HEK293 (cell line): ENCODE results near the gene MOSPD3.
A peak's percentile ranks its signal among the peaks of the same experiment; 100 is the strongest.

Experiments
- CTCF ChIA-PET: fragments of 350-600 bp; formaldehyde crosslinking; extraction: SDS; loops from one replicate; lab custom pipeline; 2021; ENCODE audit warnings: antibody characterized with exemption; lab: Yijun Ruan, JAX
- POLR2A ChIA-PET: fragments of 300-600 bp; formaldehyde crosslinking; extraction: SDS; loops from one replicate; lab custom pipeline; 2020; ENCODE audit warnings: antibody characterized with exemption, inconsistent platforms; lab: Yijun Ruan, JAX
- H3K27ac ChIP-seq: fragments of 200-500 bp; sonication (Bioruptor generic); 2 replicates; pipeline ENCODE4 v1.5.1; 2014; ENCODE audit warnings: low read depth, low read length, control low read depth, inconsistent platforms; ENCODE audit errors: extremely low read depth
- H3K36me3 ChIP-seq, 2 experiments: fragments of 200-500 bp in 1 of 2; sonication (Bioruptor generic) in 1 of 2; 1 replicate in 1 of 2; 2 replicates in 1 of 2; pipeline ENCODE4 v1.5.1; 2014 to 2017; ENCODE audit warnings: inconsistent platforms in 2 of 2, low read length in 2 of 2; ENCODE audit not compliant: control insufficient read depth in 2 of 2, insufficient read depth in 1 of 2
- H3K4me1 ChIP-seq: fragments of 200-500 bp; sonication (Bioruptor generic); 2 replicates; pipeline ENCODE4 v1.5.1; 2014; ENCODE audit warnings: mild to moderate bottlenecking, low read length, inconsistent platforms; ENCODE audit not compliant: control insufficient read depth, insufficient read depth
- H3K4me3 ChIP-seq: 2 replicates; pipeline ENCODE4 v1.5.1; 2011; ENCODE audit warnings: low read depth, mild to moderate bottlenecking, control low read depth, low read length, moderate library complexity
- H3K9me3 ChIP-seq: fragments of 200-500 bp; sonication (Bioruptor generic); 2 replicates; pipeline ENCODE4 v1.5.1; 2014; ENCODE audit warnings: low read depth, low read length, inconsistent platforms; ENCODE audit not compliant: control insufficient read depth, insufficient read depth
- HOXC10 ChIP-seq: sonication (generic); formaldehyde crosslinking; IDR thresholded peaks from 2 replicates; pipeline ENCODE4 v1.8.1; 2023; ENCODE audit warnings: mild to moderate bottlenecking, missing genetic modification reagents
- OSR2 ChIP-seq: fragments of 450-650 bp; formaldehyde crosslinking; IDR thresholded peaks from 2 replicates; pipeline ENCODE4 v1.5.1; 2016; ENCODE audit warnings: missing biosample characterization, missing genetic modification characterization
- OVOL3 ChIP-seq: fragments of 450-650 bp; formaldehyde crosslinking; IDR thresholded peaks from 2 replicates; pipeline ENCODE4 v1.5.1; 2016; ENCODE audit warnings: missing biosample characterization, missing genetic modification characterization
- PRDM1 ChIP-seq: fragments of 450-650 bp; formaldehyde crosslinking; IDR thresholded peaks from 2 replicates; pipeline ENCODE4; 2016; ENCODE audit warnings: missing biosample characterization, missing genetic modification characterization
- RBAK ChIP-seq: fragments of 450-650 bp; formaldehyde crosslinking; IDR thresholded peaks from 2 replicates; pipeline ENCODE4 v1.5.1; 2016; ENCODE audit warnings: missing biosample characterization, missing genetic modification characterization
- SCRT1 ChIP-seq: fragments of 450-650 bp; formaldehyde crosslinking; IDR thresholded peaks from 2 replicates; pipeline ENCODE4 v1.5.1; 2016; ENCODE audit warnings: missing biosample characterization, missing genetic modification characterization, borderline replicate concordance
- SP7 ChIP-seq: fragments of 450-650 bp; formaldehyde crosslinking; IDR thresholded peaks from 2 replicates; pipeline ENCODE4 v1.5.1; 2016; ENCODE audit warnings: missing biosample characterization, missing genetic modification characterization
- TCF7L2 ChIP-seq: IDR thresholded peaks from 2 replicates; pipeline ENCODE4 v1.6.1; 2011; ENCODE audit warnings: low read depth, mild to moderate bottlenecking, inconsistent platforms, low read length, moderate library complexity, borderline replicate concordance
- WT1 ChIP-seq: fragments of 450-650 bp; formaldehyde crosslinking; IDR thresholded peaks from 2 replicates; pipeline ENCODE4 v1.5.1; 2016; ENCODE audit warnings: missing biosample characterization, missing genetic modification characterization
- ZBTB1 ChIP-seq: fragments of 450-650 bp; formaldehyde crosslinking; IDR thresholded peaks from 2 replicates; pipeline ENCODE4 v1.5.1; 2016; ENCODE audit warnings: missing biosample characterization, missing genetic modification characterization
- ZBTB48 ChIP-seq: fragments of 450-650 bp; formaldehyde crosslinking; IDR thresholded peaks from 2 replicates; pipeline ENCODE4 v1.5.1; 2016; ENCODE audit warnings: missing biosample characterization, missing genetic modification characterization
- ZFP41 ChIP-seq: fragments of 450-650 bp; formaldehyde crosslinking; IDR thresholded peaks from 2 replicates; pipeline ENCODE4 v1.5.1; 2016; ENCODE audit warnings: missing biosample characterization, missing genetic modification characterization, borderline replicate concordance
- ZNF146 ChIP-seq: fragments of 450-650 bp; formaldehyde crosslinking; IDR thresholded peaks from 2 replicates; pipeline ENCODE4 v1.5.1; 2016; ENCODE audit warnings: missing biosample characterization, missing genetic modification characterization
- ZNF155 ChIP-seq: fragments of 450-650 bp; formaldehyde crosslinking; IDR thresholded peaks from 2 replicates; pipeline ENCODE4 v1.5.1; 2016; ENCODE audit warnings: missing biosample characterization, missing genetic modification characterization
- ZNF174 ChIP-seq: fragments of 450-650 bp; formaldehyde crosslinking; IDR thresholded peaks from 2 replicates; pipeline ENCODE4 v1.5.0; 2017; ENCODE audit warnings: missing biosample characterization, mild to moderate bottlenecking, missing genetic modification characterization
- ZNF221 ChIP-seq: fragments of 450-650 bp; formaldehyde crosslinking; IDR thresholded peaks from 2 replicates; pipeline ENCODE4 v1.5.1; 2017; ENCODE audit warnings: missing biosample characterization, missing genetic modification characterization, borderline replicate concordance
- ZNF48 ChIP-seq: fragments of 450-650 bp; formaldehyde crosslinking; IDR thresholded peaks from 2 replicates; pipeline ENCODE4 v1.5.1; 2016; ENCODE audit warnings: missing biosample characterization, missing genetic modification characterization
- ZNF501 ChIP-seq: fragments of 450-650 bp; formaldehyde crosslinking; IDR thresholded peaks from 2 replicates; pipeline ENCODE4 v1.5.1; 2016; ENCODE audit warnings: missing biosample characterization, missing genetic modification characterization
- ZNF561 ChIP-seq: fragments of 450-650 bp; IDR thresholded peaks from 2 replicates; pipeline ENCODE4 v1.5.1; 2018; ENCODE audit warnings: missing biosample characterization, missing genetic modification characterization, borderline replicate concordance
- ZNF701 ChIP-seq: fragments of 450-650 bp; formaldehyde crosslinking; IDR thresholded peaks from 2 replicates; pipeline ENCODE4 v1.5.1; 2016; ENCODE audit warnings: missing biosample characterization, missing genetic modification characterization
- ZNF747 ChIP-seq: fragments of 450-650 bp; formaldehyde crosslinking; IDR thresholded peaks from 2 replicates; pipeline ENCODE4 v1.5.1; 2016; ENCODE audit warnings: missing biosample characterization, missing genetic modification characterization
- ZNF792 ChIP-seq: fragments of 450-650 bp; formaldehyde crosslinking; IDR thresholded peaks from 2 replicates; pipeline ENCODE4 v1.5.1; 2016; ENCODE audit warnings: missing biosample characterization, missing genetic modification characterization
- ZSCAN23 ChIP-seq: fragments of 450-650 bp; formaldehyde crosslinking; IDR thresholded peaks from 2 replicates; pipeline ENCODE4 v1.5.1; 2016; ENCODE audit warnings: missing biosample characterization, missing genetic modification characterization
- TF ChIP-seq, protein P1 (sequence below): fragments of 450-650 bp; formaldehyde crosslinking; IDR thresholded peaks from 2 replicates; pipeline ENCODE4 v1.5.1; 2016; ENCODE audit warnings: missing biosample characterization, missing genetic modification characterization
- TF ChIP-seq, protein P2 (sequence below): fragments of 450-650 bp; formaldehyde crosslinking; IDR thresholded peaks from 2 replicates; pipeline ENCODE4 v1.5.1; 2017; ENCODE audit warnings: missing biosample characterization, missing genetic modification characterization
- TF ChIP-seq, protein P3 (sequence below): fragments of 450-650 bp; formaldehyde crosslinking; IDR thresholded peaks from 2 replicates; pipeline ENCODE4 v1.5.1; 2016; ENCODE audit warnings: missing biosample characterization, missing genetic modification characterization, low read depth
- TF ChIP-seq, protein P4 (sequence below): fragments of 450-650 bp; formaldehyde crosslinking; IDR thresholded peaks from 2 replicates; pipeline ENCODE4 v1.5.1; 2016; ENCODE audit warnings: missing biosample characterization, missing genetic modification characterization
- TF ChIP-seq, protein P5 (sequence below): fragments of 450-650 bp; formaldehyde crosslinking; IDR thresholded peaks from 2 replicates; pipeline ENCODE4 v1.5.1; 2016; ENCODE audit warnings: missing biosample characterization, missing genetic modification characterization

The MOSPD3 gene

DNA sequence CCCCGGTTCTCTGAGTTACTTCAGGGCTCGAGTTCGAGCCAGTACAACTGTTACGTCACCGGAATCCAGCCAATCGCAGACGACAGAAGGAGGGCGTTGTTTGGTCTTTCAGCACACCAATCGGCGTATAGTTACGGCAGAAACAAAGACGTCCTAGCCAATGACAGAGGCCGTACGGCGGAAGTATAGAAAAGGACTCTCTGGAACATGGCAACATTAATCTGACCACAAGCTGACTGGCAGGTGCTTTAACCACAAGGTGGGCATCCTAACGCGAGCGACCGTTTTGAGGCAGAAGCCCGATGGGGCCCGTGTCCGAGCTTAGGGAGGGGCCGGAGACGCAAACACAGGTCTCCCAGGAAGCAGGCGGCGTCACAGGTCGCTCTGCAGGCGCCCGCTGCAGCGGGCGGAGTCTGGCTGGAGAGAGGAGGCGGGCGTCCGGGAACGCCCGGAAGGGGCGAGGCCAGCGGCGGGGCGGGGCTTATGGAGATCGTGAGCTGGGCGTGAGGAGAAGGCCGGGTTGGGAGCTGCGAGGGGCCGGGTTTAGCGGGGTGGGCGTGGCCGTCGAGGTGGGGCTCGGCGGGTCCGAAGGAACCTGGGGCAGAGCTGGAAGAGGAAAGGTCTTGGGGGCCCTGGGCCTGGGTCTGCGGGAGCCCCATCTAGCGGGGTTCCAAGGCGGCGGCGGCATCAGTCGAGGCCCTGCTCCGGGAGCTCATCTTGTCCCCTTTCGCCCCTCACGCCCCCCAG is at the start of gene MOSPD3 (continued):
- TF ChIP-seq ZBTB48 (tag by site-specific recombination) (no peak), ZNF146 (tag by site-specific recombination) (no peak), SP7 (tag by site-specific recombination) (peak; percentile 35; the same call in 1 of the 2 replicates), PRDM1 (tag by site-specific recombination) (no peak), SCRT1 (tag by site-specific recombination) (no peak; the same call in 1 of the 2 replicates), ZFP41 (no peak), ZNF48 (no peak), WT1 (tag by site-specific recombination) (no peak), TCF7L2 (peak; percentile 37; the same call in 1 of the 2 replicates), ZNF792 (no peak), ZNF174 (tag by site-specific recombination) (no peak), OSR2 (no peak), ZNF561 (tag by site-specific recombination) (no peak; the same call in 1 of the 2 replicates), RBAK (tag by site-specific recombination) (no peak), OVOL3 (tag by site-specific recombination) (no peak), ZNF747 (no peak), HOXC10 (no peak), ZBTB1 (tag by site-specific recombination) (no peak), ZNF501 (no peak)
- TF ChIP-seq, protein P1, sequence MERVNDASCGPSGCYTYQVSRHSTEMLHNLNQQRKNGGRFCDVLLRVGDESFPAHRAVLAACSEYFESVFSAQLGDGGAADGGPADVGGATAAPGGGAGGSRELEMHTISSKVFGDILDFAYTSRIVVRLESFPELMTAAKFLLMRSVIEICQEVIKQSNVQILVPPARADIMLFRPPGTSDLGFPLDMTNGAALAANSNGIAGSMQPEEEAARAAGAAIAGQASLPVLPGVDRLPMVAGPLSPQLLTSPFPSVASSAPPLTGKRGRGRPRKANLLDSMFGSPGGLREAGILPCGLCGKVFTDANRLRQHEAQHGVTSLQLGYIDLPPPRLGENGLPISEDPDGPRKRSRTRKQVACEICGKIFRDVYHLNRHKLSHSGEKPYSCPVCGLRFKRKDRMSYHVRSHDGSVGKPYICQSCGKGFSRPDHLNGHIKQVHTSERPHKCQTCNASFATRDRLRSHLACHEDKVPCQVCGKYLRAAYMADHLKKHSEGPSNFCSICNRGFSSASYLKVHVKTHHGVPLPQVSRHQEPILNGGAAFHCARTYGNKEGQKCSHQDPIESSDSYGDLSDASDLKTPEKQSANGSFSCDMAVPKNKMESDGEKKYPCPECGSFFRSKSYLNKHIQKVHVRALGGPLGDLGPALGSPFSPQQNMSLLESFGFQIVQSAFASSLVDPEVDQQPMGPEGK (tag by site-specific recombination) = no peak; the same call in 1 of the 2 replicates
- TF ChIP-seq, protein P2, sequence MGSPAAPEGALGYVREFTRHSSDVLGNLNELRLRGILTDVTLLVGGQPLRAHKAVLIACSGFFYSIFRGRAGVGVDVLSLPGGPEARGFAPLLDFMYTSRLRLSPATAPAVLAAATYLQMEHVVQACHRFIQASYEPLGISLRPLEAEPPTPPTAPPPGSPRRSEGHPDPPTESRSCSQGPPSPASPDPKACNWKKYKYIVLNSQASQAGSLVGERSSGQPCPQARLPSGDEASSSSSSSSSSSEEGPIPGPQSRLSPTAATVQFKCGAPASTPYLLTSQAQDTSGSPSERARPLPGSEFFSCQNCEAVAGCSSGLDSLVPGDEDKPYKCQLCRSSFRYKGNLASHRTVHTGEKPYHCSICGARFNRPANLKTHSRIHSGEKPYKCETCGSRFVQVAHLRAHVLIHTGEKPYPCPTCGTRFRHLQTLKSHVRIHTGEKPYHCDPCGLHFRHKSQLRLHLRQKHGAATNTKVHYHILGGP (tag by site-specific recombination) = no peak
- TF ChIP-seq, protein P3, sequence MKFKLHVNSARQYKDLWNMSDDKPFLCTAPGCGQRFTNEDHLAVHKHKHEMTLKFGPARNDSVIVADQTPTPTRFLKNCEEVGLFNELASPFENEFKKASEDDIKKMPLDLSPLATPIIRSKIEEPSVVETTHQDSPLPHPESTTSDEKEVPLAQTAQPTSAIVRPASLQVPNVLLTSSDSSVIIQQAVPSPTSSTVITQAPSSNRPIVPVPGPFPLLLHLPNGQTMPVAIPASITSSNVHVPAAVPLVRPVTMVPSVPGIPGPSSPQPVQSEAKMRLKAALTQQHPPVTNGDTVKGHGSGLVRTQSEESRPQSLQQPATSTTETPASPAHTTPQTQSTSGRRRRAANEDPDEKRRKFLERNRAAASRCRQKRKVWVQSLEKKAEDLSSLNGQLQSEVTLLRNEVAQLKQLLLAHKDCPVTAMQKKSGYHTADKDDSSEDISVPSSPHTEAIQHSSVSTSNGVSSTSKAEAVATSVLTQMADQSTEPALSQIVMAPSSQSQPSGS (tag by site-specific recombination) = peak; percentile 98

DNA sequence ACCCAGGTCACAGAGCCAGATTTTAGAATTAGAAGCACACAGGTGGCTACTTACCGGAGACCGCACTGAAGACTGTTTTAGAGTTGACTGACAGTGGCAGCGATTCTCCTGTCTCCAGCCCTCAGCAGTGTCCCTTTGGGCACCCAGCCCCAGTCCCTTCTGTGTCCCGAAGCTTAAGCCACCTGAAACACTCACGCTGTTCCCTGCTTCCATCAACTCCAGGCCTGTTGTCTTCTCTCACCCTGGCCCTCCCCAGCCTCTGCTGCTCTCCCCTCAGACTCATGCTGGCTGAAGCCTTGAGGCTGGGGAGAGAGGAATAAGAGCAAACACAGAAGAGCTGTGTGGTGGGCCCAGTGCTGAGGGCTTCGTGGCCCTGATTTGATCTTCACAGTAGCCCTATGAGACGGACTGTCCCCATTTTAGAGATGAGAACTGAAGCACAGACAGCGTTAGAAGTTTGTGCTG is 49.2 kb upstream of the MOSPD3 start:
- Histone ChIP-seq H3K36me3 (peaks cover 0 to 13% of the 10 kb centered on the region in 2 experiments; a peak in 2 of 3 replicates), H3K27ac (no peak overlapping the region), H3K4me3 (no peak overlapping the region), H3K4me1 (no peaks in the 10 kb centered on the region), H3K9me3 (no peaks in the 10 kb centered on the region)
- TF ChIP-seq, protein P4, sequence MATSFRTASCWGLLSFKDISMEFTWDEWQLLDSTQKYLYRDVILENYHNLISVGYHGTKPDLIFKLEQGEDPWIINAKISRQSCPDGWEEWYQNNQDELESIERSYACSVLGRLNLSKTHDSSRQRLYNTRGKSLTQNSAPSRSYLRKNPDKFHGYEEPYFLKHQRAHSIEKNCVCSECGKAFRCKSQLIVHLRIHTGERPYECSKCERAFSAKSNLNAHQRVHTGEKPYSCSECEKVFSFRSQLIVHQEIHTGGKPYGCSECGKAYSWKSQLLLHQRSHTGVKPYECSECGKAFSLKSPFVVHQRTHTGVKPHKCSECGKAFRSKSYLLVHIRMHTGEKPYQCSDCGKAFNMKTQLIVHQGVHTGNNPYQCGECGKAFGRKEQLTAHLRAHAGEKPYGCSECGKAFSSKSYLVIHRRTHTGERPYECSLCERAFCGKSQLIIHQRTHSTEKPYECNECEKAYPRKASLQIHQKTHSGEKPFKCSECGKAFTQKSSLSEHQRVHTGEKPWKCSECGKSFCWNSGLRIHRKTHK = no peak
- TF ChIP-seq, protein P5, sequence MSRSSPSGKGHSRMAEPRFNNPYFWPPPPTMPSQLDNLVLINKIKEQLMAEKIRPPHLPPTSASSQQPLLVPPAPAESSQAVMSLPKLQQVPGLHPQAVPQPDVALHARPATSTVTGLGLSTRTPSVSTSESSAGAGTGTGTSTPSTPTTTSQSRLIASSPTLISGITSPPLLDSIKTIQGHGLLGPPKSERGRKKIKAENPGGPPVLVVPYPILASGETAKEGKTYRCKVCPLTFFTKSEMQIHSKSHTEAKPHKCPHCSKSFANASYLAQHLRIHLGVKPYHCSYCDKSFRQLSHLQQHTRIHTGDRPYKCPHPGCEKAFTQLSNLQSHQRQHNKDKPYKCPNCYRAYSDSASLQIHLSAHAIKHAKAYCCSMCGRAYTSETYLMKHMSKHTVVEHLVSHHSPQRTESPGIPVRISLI (tag by site-specific recombination) = no peak
- TF ChIP-seq ZSCAN23 (no peak), ZNF155 (tag by site-specific recombination) (no peak), ZNF221 (no peak), ZNF701 (tag by site-specific recombination) (no peak)
- CTCF ChIA-PET = interaction anchor here (0.6 to 3.4 kb wide), 20 partner anchors 9 to 815 kb away, joined by 3 to 37 read pairs (median 4); partner anchors contain the start of genes FBXO24, LRCH4, PCOLCE and SLC12A9
- POLR2A ChIA-PET = interaction anchor here (4.4 kb wide), 1 partner anchor 23 kb away, joined by 26 read pairs; the partner anchor contains the start of genes FBXO24 and LRCH4
